Measurements from ENCODE around the gene RGPD3. TPM values are rescaled to one million over a fixed set of nuclear protein-coding genes. Genes with fewer than 3 reads are reported as not detected.

Gene RGPD3
- total and polyA plus RNA-seq, 10 of the 15 experiments (the other 5 are each of a cell fraction or from before 2014, with no cell fraction given): 0.03 to 0.44 (median 0.09) TPM

DNA sequence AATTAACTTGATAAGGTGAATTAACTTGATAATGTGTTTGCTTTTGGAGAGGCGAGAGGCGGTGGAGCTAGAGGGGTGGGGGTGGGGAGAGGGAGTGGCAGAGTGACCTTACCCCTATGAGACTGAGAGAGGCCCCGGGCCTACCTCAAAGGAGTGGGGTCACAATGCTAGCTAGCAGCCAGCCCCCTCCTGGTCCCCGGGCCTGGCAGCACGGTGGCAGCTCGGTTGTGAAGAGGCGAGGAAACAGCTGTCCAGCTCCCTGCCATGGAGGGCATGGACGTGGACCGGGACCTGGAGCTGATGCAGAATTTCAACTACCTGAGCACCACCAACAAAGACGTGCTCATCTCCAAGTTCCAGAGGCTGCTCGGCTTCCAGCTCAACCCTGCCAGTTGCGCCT lies 123.9 kb downstream of the RGPD3 start:
- Histone ChIP-seq H3K9ac (ENCODE audit: control insufficient read depth, insufficient read depth, low read length) (no peak overlapping the region), H3K27ac (ENCODE audit: control insufficient read depth, insufficient read depth) (no peak overlapping the region), H3K4me2 (ENCODE audit: control insufficient read depth, insufficient read depth) (no peak overlapping the region), H3K79me2 (ENCODE audit: control insufficient read depth, insufficient read depth, low read length) (no peaks in the 10 kb centered on the region), H4K20me1 (ENCODE audit: control insufficient read depth, insufficient read depth) (no peaks in the 10 kb centered on the region), H3K4me1 (ENCODE audit: control insufficient read depth, insufficient read depth, low read length) (no peaks in the 10 kb centered on the region), H3K9me3 (replicated peaks; ENCODE audit: control insufficient read depth, insufficient read depth, low read length) (no peaks in the 10 kb centered on the region), H3K36me3 (ENCODE audit: control insufficient read depth in 2 of 2, insufficient read depth in 2 of 2, low read length in 1 of 2) (no peaks in the 10 kb centered on the region), H3K27me3 (replicated peaks in 1 of 2; ENCODE audit: control insufficient read depth in 2 of 2, insufficient read depth in 2 of 2, low read length in 1 of 2) (no peaks in the 10 kb centered on the region), H3K4me3 (no peak overlapping the region), H2AFZ (ENCODE audit: control insufficient read depth, low read depth, low read length) (no peak overlapping the region)
- ATAC-seq (no peak), FAIRE-seq (no peak), DNase-seq (ENCODE audit: low read depth, low spot score) (no peak)
- no TSS peak for BruUV-seq (replicated peaks)
- in situ Hi-C loops (cut with MboI): no loop called here
- TF ChIP-seq, protein P1, sequence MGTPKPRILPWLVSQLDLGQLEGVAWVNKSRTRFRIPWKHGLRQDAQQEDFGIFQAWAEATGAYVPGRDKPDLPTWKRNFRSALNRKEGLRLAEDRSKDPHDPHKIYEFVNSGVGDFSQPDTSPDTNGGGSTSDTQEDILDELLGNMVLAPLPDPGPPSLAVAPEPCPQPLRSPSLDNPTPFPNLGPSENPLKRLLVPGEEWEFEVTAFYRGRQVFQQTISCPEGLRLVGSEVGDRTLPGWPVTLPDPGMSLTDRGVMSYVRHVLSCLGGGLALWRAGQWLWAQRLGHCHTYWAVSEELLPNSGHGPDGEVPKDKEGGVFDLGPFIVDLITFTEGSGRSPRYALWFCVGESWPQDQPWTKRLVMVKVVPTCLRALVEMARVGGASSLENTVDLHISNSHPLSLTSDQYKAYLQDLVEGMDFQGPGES (IDR thresholded peaks at IDR 0.05): no peak
- TF ChIP-seq, protein P2, sequence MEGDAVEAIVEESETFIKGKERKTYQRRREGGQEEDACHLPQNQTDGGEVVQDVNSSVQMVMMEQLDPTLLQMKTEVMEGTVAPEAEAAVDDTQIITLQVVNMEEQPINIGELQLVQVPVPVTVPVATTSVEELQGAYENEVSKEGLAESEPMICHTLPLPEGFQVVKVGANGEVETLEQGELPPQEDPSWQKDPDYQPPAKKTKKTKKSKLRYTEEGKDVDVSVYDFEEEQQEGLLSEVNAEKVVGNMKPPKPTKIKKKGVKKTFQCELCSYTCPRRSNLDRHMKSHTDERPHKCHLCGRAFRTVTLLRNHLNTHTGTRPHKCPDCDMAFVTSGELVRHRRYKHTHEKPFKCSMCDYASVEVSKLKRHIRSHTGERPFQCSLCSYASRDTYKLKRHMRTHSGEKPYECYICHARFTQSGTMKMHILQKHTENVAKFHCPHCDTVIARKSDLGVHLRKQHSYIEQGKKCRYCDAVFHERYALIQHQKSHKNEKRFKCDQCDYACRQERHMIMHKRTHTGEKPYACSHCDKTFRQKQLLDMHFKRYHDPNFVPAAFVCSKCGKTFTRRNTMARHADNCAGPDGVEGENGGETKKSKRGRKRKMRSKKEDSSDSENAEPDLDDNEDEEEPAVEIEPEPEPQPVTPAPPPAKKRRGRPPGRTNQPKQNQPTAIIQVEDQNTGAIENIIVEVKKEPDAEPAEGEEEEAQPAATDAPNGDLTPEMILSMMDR (IDR thresholded peaks at IDR 0.05 in 2 of 3, conservative IDR thresholded peaks at IDR 0.05 in 1 of 3; ENCODE audit: control insufficient read depth in 2 of 3, extremely low read depth in 1 of 3, insufficient read depth in 1 of 3, low read depth in 3 of 3, low read length in 3 of 3): no peak
- TF ChIP-seq, protein P3, sequence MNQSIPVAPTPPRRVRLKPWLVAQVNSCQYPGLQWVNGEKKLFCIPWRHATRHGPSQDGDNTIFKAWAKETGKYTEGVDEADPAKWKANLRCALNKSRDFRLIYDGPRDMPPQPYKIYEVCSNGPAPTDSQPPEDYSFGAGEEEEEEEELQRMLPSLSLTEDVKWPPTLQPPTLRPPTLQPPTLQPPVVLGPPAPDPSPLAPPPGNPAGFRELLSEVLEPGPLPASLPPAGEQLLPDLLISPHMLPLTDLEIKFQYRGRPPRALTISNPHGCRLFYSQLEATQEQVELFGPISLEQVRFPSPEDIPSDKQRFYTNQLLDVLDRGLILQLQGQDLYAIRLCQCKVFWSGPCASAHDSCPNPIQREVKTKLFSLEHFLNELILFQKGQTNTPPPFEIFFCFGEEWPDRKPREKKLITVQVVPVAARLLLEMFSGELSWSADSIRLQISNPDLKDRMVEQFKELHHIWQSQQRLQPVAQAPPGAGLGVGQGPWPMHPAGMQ (IDR thresholded peaks at IDR 0.05; ENCODE audit: borderline replicate concordance): no peak
- POLR2A ChIA-PET: no interaction called here
- intact Hi-C loops (cut with micrococcal nuclease; ENCODE audit: unreplicated experiment): no loop called here
- CTCF ChIA-PET: interaction anchor here (0.9 kb wide), 1 partner anchor 22 kb away, joined by 3 read pairs; no protein-coding TSS in a partner anchor
- RAD21 ChIA-PET (ENCODE audit: unreplicated experiment): no interaction called here
- 44% methylated on average over 11 of the region's 12 CpGs for WGBS (ENCODE audit: insufficient coverage, insufficient replicate concordance, low lambda C conversion rate, missing lambda C conversion rate)
- SMC1A ChIA-PET (ENCODE audit: uncharacterized antibody, unreplicated experiment): no interaction called here
